Measurements from ENCODE around the gene GALC.

GRCh38 chr14:87992346-87992717 is 650 bp downstream of the GALC start:
- TF ChIP-seq POLR2AphosphoS5 (IDR thresholded peaks at IDR 0.05), result no peak
- TF ChIP-seq POLR2A (IDR thresholded peaks at IDR 0.05), result no peak
- TF ChIP-seq, protein P1, sequence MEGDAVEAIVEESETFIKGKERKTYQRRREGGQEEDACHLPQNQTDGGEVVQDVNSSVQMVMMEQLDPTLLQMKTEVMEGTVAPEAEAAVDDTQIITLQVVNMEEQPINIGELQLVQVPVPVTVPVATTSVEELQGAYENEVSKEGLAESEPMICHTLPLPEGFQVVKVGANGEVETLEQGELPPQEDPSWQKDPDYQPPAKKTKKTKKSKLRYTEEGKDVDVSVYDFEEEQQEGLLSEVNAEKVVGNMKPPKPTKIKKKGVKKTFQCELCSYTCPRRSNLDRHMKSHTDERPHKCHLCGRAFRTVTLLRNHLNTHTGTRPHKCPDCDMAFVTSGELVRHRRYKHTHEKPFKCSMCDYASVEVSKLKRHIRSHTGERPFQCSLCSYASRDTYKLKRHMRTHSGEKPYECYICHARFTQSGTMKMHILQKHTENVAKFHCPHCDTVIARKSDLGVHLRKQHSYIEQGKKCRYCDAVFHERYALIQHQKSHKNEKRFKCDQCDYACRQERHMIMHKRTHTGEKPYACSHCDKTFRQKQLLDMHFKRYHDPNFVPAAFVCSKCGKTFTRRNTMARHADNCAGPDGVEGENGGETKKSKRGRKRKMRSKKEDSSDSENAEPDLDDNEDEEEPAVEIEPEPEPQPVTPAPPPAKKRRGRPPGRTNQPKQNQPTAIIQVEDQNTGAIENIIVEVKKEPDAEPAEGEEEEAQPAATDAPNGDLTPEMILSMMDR (IDR thresholded peaks at IDR 0.05), result no peak
- no peak for TF ChIP-seq EP300 (IDR thresholded peaks at IDR 0.05)
